ENCODE results near the gene SLC48A1. TPM values are rescaled to one million over a fixed set of nuclear protein-coding genes. Genes with fewer than 3 reads are reported as not detected.
A peak's percentile ranks its signal among the peaks of the same experiment; 100 is the strongest.

SLC48A1 gene
- total RNA-seq, 2 donors from 2014 or later: 5.2 to 7.4 TPM

DNA sequence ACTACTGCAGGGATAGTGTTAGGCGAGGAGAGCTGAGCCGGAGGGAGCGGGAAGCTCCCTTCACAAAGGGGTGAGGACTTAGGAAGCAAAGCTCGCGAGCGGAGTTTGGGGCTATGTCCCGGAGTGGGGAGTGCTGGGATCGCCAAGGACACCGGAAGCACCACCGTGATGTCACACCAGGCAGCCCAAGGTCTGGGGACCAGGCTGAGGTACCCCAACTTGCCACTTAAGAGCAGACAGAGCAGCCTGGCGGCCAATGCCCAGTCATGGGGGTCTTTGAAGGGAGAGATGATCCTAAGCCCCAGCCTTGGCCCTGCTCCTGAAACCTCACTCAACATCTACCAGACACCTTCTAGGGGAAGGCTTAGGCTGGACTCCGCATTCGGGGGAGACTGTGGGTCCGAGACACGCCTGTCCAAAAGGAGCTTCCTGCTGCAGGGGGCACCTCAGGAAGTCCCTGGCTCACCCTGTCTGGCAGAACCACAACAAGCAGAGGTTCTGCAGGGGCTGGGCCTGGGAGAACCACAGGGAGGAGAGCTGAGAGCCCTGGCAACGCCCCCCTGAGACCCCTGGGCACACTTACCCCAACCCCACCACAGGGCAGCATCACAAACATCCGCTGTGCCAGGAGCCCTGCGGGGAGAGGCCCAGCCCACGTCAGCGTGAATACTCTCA, 17.8 kb downstream of the SLC48A1 start:
- no peak for DNase-seq (ENCODE audit: low spot score in 2 of 2)
- no peaks in the 10 kb centered on the region for H3K9me3 Mint-ChIP-seq
- peak overlapping the region; percentile 73 to 77 for H3K27ac Mint-ChIP-seq
- H3K36me3 Mint-ChIP-seq: peaks cover 20 to 41% of the 10 kb centered on the region in 2 donors
- no peak for ATAC-seq

DNA sequence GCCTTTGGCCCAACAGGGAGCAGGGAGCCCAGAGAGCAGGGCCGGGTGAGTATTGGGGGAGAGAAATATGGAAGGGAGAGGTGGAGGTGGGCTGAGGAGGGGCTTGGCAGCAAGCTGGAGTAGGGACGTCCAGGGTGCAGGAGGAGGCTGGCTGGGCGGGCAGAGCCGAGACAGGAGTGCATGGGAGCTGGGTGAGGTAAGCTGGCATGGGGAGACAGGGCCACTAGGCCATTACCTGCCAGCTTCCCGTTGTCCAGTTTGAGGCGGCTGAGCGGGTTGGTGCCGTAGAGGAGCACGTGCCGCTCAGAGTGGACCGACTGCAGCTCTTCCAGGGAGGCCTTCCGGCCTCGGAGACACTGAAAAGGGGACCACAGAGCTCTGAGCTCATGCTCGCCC, 18.3 kb downstream of the SLC48A1 start:
- no peak for DNase-seq (ENCODE audit: low spot score in 2 of 2)
- peaks cover 17 to 37% of the 10 kb centered on the region in 2 donors for H3K36me3 Mint-ChIP-seq
- H3K27ac Mint-ChIP-seq: peak overlapping the region; percentile 73 to 77
- no peaks in the 10 kb centered on the region for H3K9me3 Mint-ChIP-seq
- ATAC-seq: no peak

DNA sequence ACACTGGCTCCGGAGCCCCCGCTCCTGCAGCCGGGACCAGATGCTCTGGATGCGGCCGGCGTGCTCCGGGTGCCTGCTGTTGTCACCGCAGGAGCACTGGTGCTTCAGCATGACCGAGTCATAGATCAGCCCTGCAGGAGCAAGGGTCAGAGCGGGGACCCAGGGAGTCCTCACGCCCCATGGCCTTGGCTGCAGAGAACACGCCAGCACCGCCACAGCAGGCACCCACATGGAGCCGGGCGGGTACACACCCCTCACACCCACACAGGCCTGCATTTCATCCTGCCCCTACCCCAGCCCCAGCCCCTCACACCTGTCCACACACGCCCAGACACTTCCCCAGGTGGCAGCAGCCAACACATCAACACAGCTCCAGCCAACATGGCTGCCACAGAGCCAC, 18.8 kb downstream of the SLC48A1 start:
- Mint-ChIP-seq H3K9me3 (no peaks in the 10 kb centered on the region), H3K27ac (peak overlapping the region; percentile 50 to 71), H3K36me3 (peaks cover 13 to 35% of the 10 kb centered on the region in 2 donors)
- ATAC-seq (no peak), DNase-seq (ENCODE audit: low spot score in 2 of 2) (no peak)

DNA sequence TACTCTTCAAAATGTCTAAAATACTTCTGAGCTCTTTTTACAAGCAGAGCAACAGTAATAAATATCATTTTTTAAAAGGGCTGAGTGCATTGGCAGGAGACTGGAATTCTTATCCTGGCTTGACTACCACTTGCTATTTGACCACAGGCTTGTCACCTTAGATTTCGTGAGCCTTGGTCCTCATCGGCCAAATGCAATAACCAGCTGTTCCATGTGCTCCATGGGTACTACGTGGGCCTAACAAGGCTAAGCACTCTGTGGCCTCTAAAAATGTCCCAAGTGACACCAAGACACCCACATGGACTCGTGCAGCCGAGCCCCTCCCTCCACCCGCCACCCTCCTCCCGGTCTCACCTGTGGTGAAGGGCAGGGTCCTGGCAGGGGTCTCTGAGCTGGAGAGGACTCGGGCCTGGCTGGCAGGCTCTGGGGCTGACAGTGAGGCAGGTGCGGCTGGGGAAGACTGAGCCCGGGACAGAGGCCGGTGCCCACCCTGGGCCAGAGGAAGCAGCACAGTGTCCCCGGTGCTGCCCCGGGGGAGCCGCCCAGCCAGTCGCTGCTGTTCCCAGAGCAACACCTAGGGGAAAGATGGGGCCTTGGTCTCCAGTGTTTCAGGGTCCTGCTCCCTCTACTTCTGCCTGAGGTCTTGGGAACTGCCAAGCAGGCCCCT, 20.1 kb downstream of the SLC48A1 start:
- no peak for ATAC-seq
- DNase-seq (ENCODE audit: low spot score in 2 of 2): no peak
- Mint-ChIP-seq H3K36me3 (peaks cover 6 to 23% of the 10 kb centered on the region in 2 donors), H3K27ac (peak overlapping the region; percentile 6 to 66), H3K9me3 (no peaks in the 10 kb centered on the region)

DNA sequence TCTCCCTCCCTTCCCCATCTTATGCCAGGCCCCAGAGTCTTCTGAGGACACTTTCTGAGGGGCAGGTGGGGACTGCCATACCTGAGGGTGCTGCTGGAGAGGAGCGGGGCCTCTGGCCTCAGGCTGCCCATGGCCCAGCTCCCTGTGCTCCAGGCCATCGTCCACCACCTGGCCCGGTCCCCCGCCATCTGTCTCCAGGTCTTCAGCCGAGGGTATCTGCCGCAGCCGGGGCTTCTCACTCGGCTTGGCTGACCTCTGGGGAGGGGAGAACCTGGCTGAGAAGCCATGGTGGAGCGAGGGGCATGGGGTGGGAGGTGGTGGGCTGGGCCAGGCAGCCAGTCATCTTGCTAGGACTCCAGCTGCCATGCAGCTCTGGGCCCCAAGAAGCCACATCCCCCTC, 21.6 kb downstream of the SLC48A1 start:
- DNase-seq (ENCODE audit: low spot score in 2 of 2) (no peak), ATAC-seq (no peak)
- Mint-ChIP-seq H3K9me3 (no peaks in the 10 kb centered on the region), H3K27ac (no peak overlapping the region), H3K36me3 (peaks cover 0 to 10% of the 10 kb centered on the region in 2 donors)

DNA sequence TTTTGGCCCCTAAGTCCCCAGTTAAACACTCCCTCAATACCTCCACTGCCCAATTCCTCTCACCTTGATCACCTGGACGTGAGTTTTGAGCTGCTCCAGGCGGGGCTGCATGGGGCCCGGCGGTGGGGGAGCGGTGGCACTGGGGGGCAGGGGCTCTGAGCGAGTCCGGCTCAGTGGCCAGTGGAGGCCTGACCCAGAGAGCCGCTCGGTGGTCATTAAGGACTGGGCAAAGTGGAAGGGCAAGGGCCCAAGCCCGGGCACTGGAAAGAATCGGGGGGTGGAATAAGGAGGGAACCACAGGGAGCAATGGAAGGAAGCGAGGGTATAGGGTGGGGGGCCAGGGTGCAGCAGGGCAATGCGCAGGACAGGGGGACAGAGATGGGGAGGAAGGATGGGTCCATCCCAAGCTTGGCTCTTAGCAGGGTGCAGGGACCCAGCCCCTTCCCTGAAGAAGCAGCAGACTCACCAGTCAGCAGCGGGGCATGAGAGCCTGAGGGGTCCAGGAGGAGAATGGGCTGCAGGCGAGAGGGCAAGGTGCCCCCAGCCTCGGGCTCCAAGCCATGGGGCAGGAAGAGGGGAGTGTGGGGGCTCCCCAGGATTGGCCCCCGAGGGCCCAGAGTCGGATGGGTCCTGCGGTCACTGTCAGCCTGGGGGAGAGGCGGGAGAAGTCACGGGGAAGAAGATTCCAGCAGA, 22.2 kb downstream of the SLC48A1 start:
- Mint-ChIP-seq H3K36me3 (peaks cover 0 to 10% of the 10 kb centered on the region in 2 donors), H3K9me3 (no peaks in the 10 kb centered on the region), H3K27ac (peak overlapping the region in 1 of 2 donors; percentile 15)
- no peak for ATAC-seq
- DNase-seq (ENCODE audit: low spot score in 2 of 2): no peak

DNA sequence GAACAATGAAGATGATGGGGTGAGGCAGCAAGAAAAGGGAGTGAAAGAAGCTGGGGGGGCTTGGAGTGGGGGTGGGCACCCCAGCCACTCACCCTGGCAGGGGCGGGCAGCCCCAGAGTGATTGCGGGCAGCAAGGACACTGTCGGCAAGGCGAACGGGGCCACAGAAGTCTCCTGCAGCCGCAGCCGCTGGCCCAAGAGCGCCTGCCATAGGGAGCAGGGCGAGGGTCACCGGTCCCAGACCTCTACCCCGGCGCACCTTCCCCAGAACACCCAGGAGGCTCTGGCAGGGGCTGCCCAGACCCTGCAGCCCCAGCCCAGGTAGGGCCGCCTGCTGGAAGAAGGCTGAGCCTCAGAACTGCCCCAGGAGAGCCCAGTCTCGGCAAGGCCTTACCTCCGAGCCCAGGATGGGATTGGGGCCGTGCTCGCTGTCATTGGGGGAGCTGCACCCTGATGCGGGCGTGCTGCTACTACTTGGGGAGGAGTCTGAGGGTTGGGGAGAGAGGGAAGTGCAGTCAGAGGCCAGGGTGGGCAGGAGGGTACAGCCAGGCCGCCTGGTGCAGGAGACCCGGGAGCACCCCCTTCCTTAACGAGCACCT, 22.9 kb downstream of the SLC48A1 start:
- Mint-ChIP-seq H3K27ac (peak overlapping the region in 1 of 2 donors; percentile 15), H3K9me3 (no peaks in the 10 kb centered on the region), H3K36me3 (peaks cover 0 to 4% of the 10 kb centered on the region in 2 donors)
- DNase-seq (ENCODE audit: low spot score in 2 of 2) (no peak), ATAC-seq (no peak)

DNA sequence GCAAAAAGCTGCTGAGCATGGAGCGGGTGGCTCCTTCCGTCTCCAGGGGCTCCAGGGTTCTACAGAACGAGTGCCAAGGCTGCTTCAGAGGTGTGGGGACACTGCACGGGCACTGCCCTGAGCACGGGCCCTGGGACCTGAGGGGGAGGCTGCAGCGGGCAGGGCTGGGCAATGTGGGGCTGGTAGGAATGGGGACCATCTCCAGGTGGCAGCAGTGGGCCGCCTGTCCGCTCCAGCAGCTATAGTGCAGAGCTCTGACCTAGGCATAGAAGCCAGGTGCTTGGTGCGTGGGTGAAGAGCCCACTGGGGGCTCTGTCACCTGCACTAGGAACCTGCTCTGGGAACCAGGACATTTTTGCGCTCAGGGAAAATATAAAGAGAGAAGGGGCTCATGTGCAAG, 24.4 kb downstream of the SLC48A1 start:
- peaks cover 0 to 6% of the 10 kb centered on the region in 2 donors for H3K36me3 Mint-ChIP-seq
- H3K27ac Mint-ChIP-seq: peak overlapping the region; percentile 84 to 94
- DNase-seq (ENCODE audit: low spot score in 2 of 2): no peak

DNA sequence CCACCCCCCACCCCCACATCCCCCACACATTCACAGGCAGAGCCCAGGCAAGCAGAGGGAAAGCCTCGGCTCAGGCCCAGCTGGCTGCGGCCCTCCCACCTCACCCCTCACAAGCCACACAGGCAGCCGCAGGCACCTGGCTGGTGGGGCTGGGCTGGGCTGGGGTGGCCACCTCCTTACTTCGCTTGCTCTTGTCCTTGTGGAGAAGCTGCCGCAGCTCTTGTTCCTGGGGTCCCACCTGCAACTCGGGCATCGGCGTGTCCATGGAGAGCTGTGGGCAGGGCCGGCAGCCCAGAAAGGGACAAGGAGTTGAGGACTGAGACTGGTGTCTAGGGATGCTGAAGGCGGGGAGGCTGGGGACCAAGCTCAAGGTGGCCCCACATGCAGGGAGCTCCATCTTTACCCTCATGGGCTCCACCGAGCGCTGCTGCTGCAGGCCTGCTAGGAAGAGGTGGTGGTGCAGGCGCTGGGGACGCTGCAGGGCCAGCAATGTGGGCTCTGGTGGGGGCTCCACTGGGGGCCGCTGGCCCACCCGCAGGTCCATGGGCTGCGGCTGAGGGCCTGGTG, 25.4 kb downstream of the SLC48A1 start:
- peaks cover 0 to 10% of the 10 kb centered on the region in 2 donors for H3K36me3 Mint-ChIP-seq
- DNase-seq (ENCODE audit: low spot score in 2 of 2): no peak
- H3K9me3 Mint-ChIP-seq: no peaks in the 10 kb centered on the region
- no peak for ATAC-seq
- H3K27ac Mint-ChIP-seq: peak overlapping the region; percentile 84 to 88

More for the DNA sequence above, 24.4 kb downstream of the SLC48A1 start:
- ATAC-seq: peak; percentile 49 to 51
- no peaks in the 10 kb centered on the region for H3K9me3 Mint-ChIP-seq

DNA sequence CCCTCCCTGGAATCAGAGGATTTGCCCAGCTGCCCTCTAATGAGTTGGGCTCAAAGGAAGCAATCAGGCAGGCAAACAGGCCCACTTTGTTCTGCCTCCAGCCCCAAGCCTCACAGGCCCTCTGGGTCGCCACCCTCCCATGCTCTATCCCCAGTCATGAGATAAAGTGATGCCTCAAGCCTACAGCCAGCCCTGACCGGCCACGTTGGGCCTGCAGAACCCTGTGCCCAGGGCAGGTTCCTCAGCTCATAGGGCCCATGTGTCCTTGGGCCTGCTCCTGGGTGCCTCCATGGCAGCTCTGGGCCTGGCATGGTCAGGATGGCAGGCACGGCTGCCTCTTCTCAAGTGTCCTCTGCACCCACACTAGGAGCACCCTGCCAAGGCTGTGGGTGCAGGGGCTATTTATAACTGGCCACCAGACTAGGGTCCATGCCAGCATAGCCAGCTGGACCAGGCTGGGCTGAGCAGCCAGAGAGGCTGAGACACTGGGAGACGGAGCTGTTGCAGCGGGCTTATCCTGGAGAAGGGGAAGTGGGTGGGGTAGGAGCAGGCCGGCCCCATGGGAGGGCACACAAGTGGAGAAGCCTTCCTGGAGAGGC, 26.4 kb downstream of the SLC48A1 start:
- ATAC-seq (no peak), DNase-seq (ENCODE audit: low spot score in 2 of 2) (no peak)
- Mint-ChIP-seq H3K9me3 (no peaks in the 10 kb centered on the region), H3K36me3 (peaks cover 0 to 17% of the 10 kb centered on the region in 2 donors), H3K27ac (peak overlapping the region; percentile 84 to 85)

DNA sequence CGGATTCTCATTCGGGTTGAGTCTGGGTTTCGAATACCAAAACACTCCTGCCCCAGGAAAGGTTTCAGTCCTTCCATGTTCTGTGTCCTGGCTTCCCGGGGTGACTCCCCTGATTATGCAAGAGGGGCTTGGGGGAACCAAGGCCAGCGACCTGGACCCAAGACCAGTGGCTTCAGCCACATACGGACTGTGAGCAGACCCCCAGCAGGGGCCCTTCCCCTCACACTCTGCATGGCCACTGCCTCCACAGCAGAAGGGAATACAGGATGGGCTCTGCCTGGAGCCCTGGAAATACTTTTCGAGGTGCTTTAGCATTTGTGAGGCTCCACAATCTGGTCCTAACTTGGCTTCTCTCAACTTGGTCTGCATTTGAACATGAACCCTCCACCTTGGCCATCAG, 27.5 kb downstream of the SLC48A1 start:
- no peak for DNase-seq (ENCODE audit: low spot score in 2 of 2)
- H3K27ac Mint-ChIP-seq: peak overlapping the region; percentile 92 to 100
- ATAC-seq: no peak
- peaks cover 7 to 28% of the 10 kb centered on the region in 2 donors for H3K36me3 Mint-ChIP-seq
- no peaks in the 10 kb centered on the region for H3K9me3 Mint-ChIP-seq

DNA sequence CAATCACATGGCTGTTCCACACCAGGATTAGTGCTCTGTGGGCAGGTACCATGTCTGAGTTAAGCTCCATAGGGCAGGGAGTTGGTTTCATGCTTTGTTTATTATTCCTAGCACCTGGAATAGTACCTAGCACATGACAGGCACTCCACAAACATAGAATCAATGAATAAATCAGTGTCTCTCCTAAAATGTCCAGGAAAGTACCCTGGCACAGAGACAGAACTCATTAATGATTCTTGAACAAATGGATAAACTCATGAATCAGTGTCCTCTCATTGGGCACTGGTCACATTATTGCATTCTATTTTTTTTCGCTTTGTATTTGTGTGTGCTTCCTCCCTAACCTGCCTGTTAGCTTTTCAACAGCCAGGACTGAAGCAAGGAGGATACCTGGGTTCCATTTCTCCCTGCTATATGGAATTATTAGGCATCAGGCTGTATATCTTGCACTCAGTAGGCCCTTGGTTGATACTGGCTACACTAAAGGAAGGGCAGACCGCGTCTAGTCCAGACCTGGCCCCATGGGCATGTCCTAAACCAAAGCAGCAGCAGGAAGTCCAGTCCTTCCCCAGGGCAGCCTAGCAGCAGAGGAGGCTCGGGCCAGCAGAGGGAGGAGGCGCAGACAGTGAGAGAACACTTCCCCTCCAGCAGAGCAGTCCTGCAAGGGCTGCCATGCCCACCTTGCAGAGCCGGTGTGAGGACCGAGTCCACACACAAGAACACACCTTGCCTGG, 28.3 kb downstream of the SLC48A1 start:
- Mint-ChIP-seq H3K36me3 (peaks cover 8 to 29% of the 10 kb centered on the region in 2 donors), H3K27ac (peak overlapping the region; percentile 97 to 100), H3K9me3 (no peaks in the 10 kb centered on the region)
- DNase-seq (ENCODE audit: low spot score in 2 of 2) (no peak), ATAC-seq (no peak)

DNA sequence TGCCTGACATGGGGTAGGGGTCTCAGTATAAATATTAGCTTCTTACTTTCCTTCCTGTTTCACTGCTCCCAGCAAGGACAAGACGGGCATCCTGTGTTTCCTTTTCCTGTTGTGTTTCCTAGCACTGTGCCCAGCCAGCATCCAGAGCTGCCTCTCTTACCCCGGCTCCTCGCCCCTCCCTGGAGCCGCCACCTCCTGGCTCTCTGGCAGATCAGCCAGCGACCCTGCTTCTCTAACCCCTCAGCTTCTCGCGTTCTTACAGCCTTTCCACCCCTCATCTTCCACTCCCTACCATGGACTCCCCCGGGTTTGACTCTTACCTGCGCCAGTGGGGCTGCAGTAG, 28.8 kb downstream of the SLC48A1 start:
- H3K9me3 Mint-ChIP-seq: no peaks in the 10 kb centered on the region
- peaks cover 8 to 31% of the 10 kb centered on the region in 2 donors for H3K36me3 Mint-ChIP-seq
- peak overlapping the region; percentile 97 to 100 for H3K27ac Mint-ChIP-seq
- DNase-seq (ENCODE audit: low spot score in 2 of 2) (no peak), ATAC-seq (no peak)

DNA sequence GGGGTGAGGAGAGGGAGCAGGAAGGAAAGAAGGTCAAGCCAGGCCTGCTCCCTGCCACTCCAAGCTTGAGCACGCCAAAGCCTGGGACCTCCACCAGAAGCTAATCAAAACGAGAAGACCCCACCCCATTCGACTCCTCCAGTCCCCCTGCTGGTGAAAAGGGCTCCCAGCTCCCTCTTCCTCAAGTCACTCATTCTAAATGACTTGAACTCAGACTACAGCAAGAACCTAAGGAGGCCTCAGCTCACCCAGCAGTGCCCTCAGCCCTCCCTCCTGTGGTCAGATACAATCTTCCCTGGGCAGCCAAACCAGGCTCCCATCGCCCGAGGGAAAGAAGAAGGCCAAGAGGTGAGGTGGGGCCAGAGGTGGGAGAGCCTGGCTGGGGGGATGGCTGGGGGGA, 29.3 kb downstream of the SLC48A1 start:
- Mint-ChIP-seq H3K36me3 (peaks cover 10 to 35% of the 10 kb centered on the region in 2 donors), H3K9me3 (no peaks in the 10 kb centered on the region), H3K27ac (peak overlapping the region; percentile 97 to 100)
- peak in 1 of 2 donors; percentile 16 for ATAC-seq
- no peak for DNase-seq (ENCODE audit: low spot score in 2 of 2)

DNA sequence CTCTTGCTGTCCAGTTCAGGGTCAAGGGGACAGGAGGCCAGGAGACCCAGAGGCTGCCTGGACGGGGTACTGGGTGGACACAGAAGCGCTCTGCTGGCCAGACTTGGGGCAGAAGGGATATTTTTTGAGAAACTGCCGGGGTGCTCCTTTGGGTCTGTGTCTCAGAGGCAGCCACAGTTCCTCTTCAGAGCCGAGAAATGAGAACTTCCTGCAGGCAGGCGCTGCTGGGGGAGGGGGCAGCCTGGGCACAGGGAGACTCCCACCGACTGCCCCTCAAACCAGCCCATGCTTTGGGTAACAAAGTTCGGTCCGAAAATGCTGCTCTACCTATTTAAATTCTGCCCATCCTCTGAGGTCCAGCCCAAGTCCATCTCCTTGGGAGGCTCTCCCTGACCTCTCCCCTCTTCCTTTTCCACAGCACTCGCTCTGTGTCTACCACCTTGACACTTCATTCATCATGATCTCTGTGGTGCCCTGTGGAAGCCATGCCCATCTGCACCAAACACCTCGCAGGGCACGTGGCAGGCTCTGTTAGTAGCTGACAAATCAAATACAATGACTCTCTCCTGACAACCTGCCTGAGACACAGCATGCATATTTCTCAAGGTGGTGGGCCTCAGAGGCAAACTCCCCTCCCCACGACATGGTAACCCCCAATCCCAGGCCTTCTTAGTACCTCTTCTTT, 30.3 kb downstream of the SLC48A1 start:
- DNase-seq (ENCODE audit: low spot score in 2 of 2): no peak
- H3K9me3 Mint-ChIP-seq: no peaks in the 10 kb centered on the region
- peak in 1 of 2 donors; percentile 9 for ATAC-seq
- peaks cover 17 to 41% of the 10 kb centered on the region in 2 donors for H3K36me3 Mint-ChIP-seq
- peak overlapping the region; percentile 97 to 100 for H3K27ac Mint-ChIP-seq

Measured in activated naive CD4-positive, alpha-beta T cell treated with anti-CD3 and anti-CD28 coated beads, Interleukin-2, amount 50 U/mL, for 72 hours (primary cell).